Liver (tissue), 9 donors: ENCODE results near the gene SNAPIN. TPM values are rescaled to one million over a fixed set of nuclear protein-coding genes. Genes with fewer than 3 reads are reported as not detected.

Source experiments
- DNase-seq: peaks from one replicate; pipeline ENCODE4 v3.0.0-alpha.2; 2017; ENCODE audit warnings: low spot score
- H3K27ac ChIP-seq, 2 donors: one replicate each; pipeline ENCODE4 v1.7.0; 2013; ENCODE audit warnings: inconsistent platforms in 2 of 2, low read length in 2 of 2, control low read depth in 1 of 2, low read depth in 1 of 2, mild to moderate bottlenecking in 1 of 2
- H3K27me3 ChIP-seq, 4 donors: one replicate each; pipeline versions ENCODE4 v1.6.1 to v1.7.0; 2013; ENCODE audit warnings: low read length in 3 of 4, inconsistent platforms in 1 of 4, mild to moderate bottlenecking in 1 of 4, moderate library complexity in 1 of 4; ENCODE audit not compliant: control insufficient read depth in 4 of 4, insufficient read depth in 4 of 4
- H3K36me3 ChIP-seq, 4 donors: one replicate each; pipeline versions ENCODE4 v1.6.1 to v1.7.0; 2013; ENCODE audit warnings: low read length in 3 of 4, mild to moderate bottlenecking in 3 of 4, low read depth in 1 of 4, moderate library complexity in 1 of 4; ENCODE audit not compliant: control insufficient read depth in 4 of 4, insufficient read depth in 3 of 4
- H3K4me1 ChIP-seq, 4 donors: one replicate each; pipeline versions ENCODE4 v1.6.1 to v1.7.0; 2013; ENCODE audit warnings: low read length in 3 of 4, mild to moderate bottlenecking in 3 of 4, moderate library complexity in 1 of 4; ENCODE audit not compliant: control insufficient read depth in 4 of 4, insufficient read depth in 4 of 4
- H3K4me3 ChIP-seq, 3 donors: one replicate each; pipeline versions ENCODE4 v1.6.1 to v1.7.0; 2013; ENCODE audit warnings: low read length in 3 of 3, control low read depth in 1 of 3, low read depth in 1 of 3, mild to moderate bottlenecking in 1 of 3
- H3K9ac ChIP-seq, 2 donors: one replicate each; pipeline ENCODE4 v1.7.0; 2013; ENCODE audit warnings: low read length in 2 of 2, mild to moderate bottlenecking in 2 of 2, moderate library complexity in 2 of 2, control low read depth in 1 of 2, low read depth in 1 of 2
- H3K9me3 ChIP-seq, 4 donors: one replicate each; pipeline versions ENCODE4 v1.6.1 to v1.7.0; 2013; ENCODE audit warnings: low read length in 3 of 4; ENCODE audit not compliant: control insufficient read depth in 4 of 4
- ATF3 ChIP-seq: IDR thresholded peaks from 2 replicates; pipeline ENCODE4 v1.6.1; 2016; ENCODE audit warnings: antibody characterized with exemption
- EGR1 ChIP-seq, 2 donors: IDR thresholded peaks; 2 replicates each; pipeline ENCODE4 v1.6.1; 2016 to 2018; ENCODE audit warnings: antibody characterized with exemption in 2 of 2, low read depth in 2 of 2
- FOXA1 ChIP-seq: IDR thresholded peaks from 2 replicates; pipeline ENCODE4 v1.6.1; 2016; ENCODE audit warnings: antibody characterized with exemption
- FOXA2 ChIP-seq: IDR thresholded peaks from 2 replicates; pipeline ENCODE4 v1.6.1; 2016; ENCODE audit warnings: antibody characterized with exemption
- GABPA ChIP-seq, 2 donors: IDR thresholded peaks in 1 of 2; conservative IDR thresholded peaks in 1 of 2; 2 replicates each; pipeline ENCODE4 v1.6.1; 2016; ENCODE audit warnings: antibody characterized with exemption in 2 of 2, mild to moderate bottlenecking in 1 of 2, moderate library complexity in 1 of 2
- HNF4A ChIP-seq, 2 donors: conservative IDR thresholded peaks; 2 replicates each; pipeline ENCODE4 v1.6.1; 2016; ENCODE audit warnings: antibody characterized with exemption in 2 of 2, mild to moderate bottlenecking in 2 of 2
- HNF4G ChIP-seq: IDR thresholded peaks from 2 replicates; pipeline ENCODE4 v1.6.1; 2016; ENCODE audit warnings: antibody characterized with exemption
- JUND ChIP-seq, 2 donors: IDR thresholded peaks; 2 replicates each; pipeline ENCODE4 v1.6.1; 2016; ENCODE audit warnings: antibody characterized with exemption in 2 of 2
- MAX ChIP-seq: IDR thresholded peaks from 2 replicates; pipeline ENCODE4 v1.6.1; 2016; ENCODE audit warnings: antibody characterized with exemption
- RAD21 ChIP-seq, 2 donors: IDR thresholded peaks; 2 replicates each; pipeline ENCODE4 v1.6.1; 2016; ENCODE audit warnings: antibody characterized with exemption in 2 of 2, mild to moderate bottlenecking in 2 of 2
- REST ChIP-seq: IDR thresholded peaks from 2 replicates; pipeline ENCODE4 v1.6.1; 2016; ENCODE audit warnings: antibody characterized with exemption, mild to moderate bottlenecking
- RXRA ChIP-seq, 2 donors: IDR thresholded peaks; 2 replicates each; pipeline ENCODE4 v1.6.1; 2017 to 2018; ENCODE audit warnings: antibody characterized with exemption in 2 of 2, mild to moderate bottlenecking in 1 of 2
- SP1 ChIP-seq: IDR thresholded peaks from 2 replicates; pipeline ENCODE4 v1.6.1; 2018; ENCODE audit warnings: antibody characterized with exemption, mild to moderate bottlenecking
- TAF1 ChIP-seq: conservative IDR thresholded peaks from 2 replicates; pipeline ENCODE4 v1.6.1; 2016; ENCODE audit warnings: antibody characterized with exemption, mild to moderate bottlenecking
- YY1 ChIP-seq: IDR thresholded peaks from 2 replicates; pipeline ENCODE4 v1.6.1; 2016; ENCODE audit warnings: antibody characterized with exemption, mild to moderate bottlenecking
- ZBTB33 ChIP-seq: IDR thresholded peaks from 2 replicates; pipeline ENCODE4 v1.6.1; 2016; ENCODE audit warnings: antibody characterized with exemption
- WGBS: extraction: QIAGEN DNeasy Blood & Tissue Kit; methylation state at CpG from one replicate; pipeline ENCODE4 v1.1.7; 2013; 5-methylcytosine and 5-hydroxymethylcytosine counted together
- polyA plus RNA-seq, 2 donors: library from polyadenylated mRNA; stranded (reverse) in 1 of 2; unstranded in 1 of 2; fragments of 200-250 nt in 1 of 2; fragments of >200 nt in 1 of 2; fragmentation: Nextera tagmentation in 1 of 2; extraction: Ambion mirVana in 1 of 2; gene quantifications; one replicate each; pipeline versions ENCODE4 v1.2.1 to v1.2.3, GENCODE V29; 2013 to 2015
- total RNA-seq, 2 donors: library from RNA; depleted of rRNA; stranded (reverse); fragments of >200 nt; gene quantifications; one replicate each; pipeline ENCODE4 v1.2.3, GENCODE V29; 2014
- donor health status: healthy.
- donor health status: healthy.
- donor health status: healthy.
- donor health status: healthy.
- donor health status: healthy.

The SNAPIN gene
- total and polyA plus RNA-seq, 4 donors, result 20.0 to 30.5 (median 24.2) TPM

GRCh38 chr1:153670257-153670858, 11.9 kb downstream of the SNAPIN start:
- WGBS, result 2% methylated on average over 22 of the region's 22 CpGs
- DNase-seq, result no peak
- peaks cover 10 to 28% (median 25%) of the 10 kb centered on the region in 4 donors for H3K36me3 ChIP-seq

GRCh38 chr1:153670859-153671627, 12.5 kb downstream of the SNAPIN start, which contains the start of gene ILF2:
Gene ILF2 (minus strand): TSS chr1:153670993. CDS start chr1:153670922, 71 bp downstream.
- Histone ChIP-seq H3K4me1 (peaks cover 7 to 19% (median 16%) of the 10 kb centered on the region in 4 donors), H3K36me3 (peaks cover 10 to 21% (median 19%) of the 10 kb centered on the region in 4 donors), H3K27me3 (no peaks in the 10 kb centered on the region), H3K4me3 (peak within 1 kb of the TSS; percentile 70 to 99 (median 94)), H3K9ac (peak within 1 kb of the TSS; percentile 89 to 96), H3K9me3 (no peaks in the 10 kb centered on the region), H3K27ac (peak within 1 kb of the TSS; percentile 89 to 94)
- under 1% methylated on average over 35 of the region's 35 CpGs for WGBS
- DNase-seq, result peak; percentile 97
- TF ChIP-seq GABPA (IDR thresholded peaks at IDR 0.05 in 1 of 2, conservative IDR thresholded peaks at IDR 0.05 in 1 of 2), result peak; percentile 20 to 40
- peak; percentile 98 for TF ChIP-seq SP1
- peak; percentile 93 for TF ChIP-seq MAX
- no peak for TF ChIP-seq ZBTB33
- TF ChIP-seq FOXA1, result peak; percentile 43
- TF ChIP-seq ATF3, result peak; percentile 100
- TF ChIP-seq HNF4G, result no peak
- no peak for TF ChIP-seq FOXA2
- peak; percentile 53 to 67 for TF ChIP-seq RXRA (IDR thresholded peaks at IDR 0.05)
- peak; percentile 25 to 37 for TF ChIP-seq RAD21 (IDR thresholded peaks at IDR 0.05)
- TF ChIP-seq HNF4A (conservative IDR thresholded peaks at IDR 0.05), result peak in 1 of 2 donors; percentile 22
- TF ChIP-seq YY1, result peak; percentile 96
- TF ChIP-seq REST, result peak; percentile 44

More at GRCh38 chr1:153670257-153670858, 11.9 kb downstream of the SNAPIN start:
- Histone ChIP-seq H3K9ac (peak overlapping the region; percentile 89 to 96), H3K4me3 (peak overlapping the region; percentile 70 to 99 (median 94)), H3K9me3 (no peaks in the 10 kb centered on the region), H3K27me3 (no peaks in the 10 kb centered on the region), H3K27ac (peak overlapping the region; percentile 79 to 89), H3K4me1 (peaks cover 7 to 26% (median 23%) of the 10 kb centered on the region in 4 donors)
- no peak for TF ChIP-seq JUND (IDR thresholded peaks at IDR 0.05)
- no peak for TF ChIP-seq ATF3
- no peak for TF ChIP-seq REST
- no peak for TF ChIP-seq RXRA (IDR thresholded peaks at IDR 0.05)
- no peak for TF ChIP-seq YY1
- TF ChIP-seq EGR1 (IDR thresholded peaks at IDR 0.05; ENCODE audit: low read depth in 2 of 2), result no peak
- TF ChIP-seq FOXA2, result no peak
- no peak for TF ChIP-seq TAF1
